ENCODE measurements around the gene PCSK2. TPM values are rescaled to one million over a fixed set of nuclear protein-coding genes. Genes with fewer than 3 reads are reported as not detected.

Gene PCSK2
- total and polyA plus RNA-seq, 2 of the 8 experiments (the other 6 are each of a cell fraction or from before 2014, with no cell fraction given): 1.9 to 4.2 TPM

- POLR2A ChIA-PET (ENCODE audit: partially characterized antibody): interaction anchor here (1.0 kb wide), 1 partner anchor 14 kb away, joined by 3 read pairs; no protein-coding TSS in a partner anchor
- no peak overlapping the region for H2AK5ac ChIP-seq (ENCODE audit: low read depth, low read length)
- no peak for FAIRE-seq
- TF ChIP-seq PHF8 (conservative IDR thresholded peaks at IDR 0.05; ENCODE audit: low read depth, low read length): no peak
These were observed 163.8 kb downstream of the PCSK2 start for GRCh38 chr20:17390655-17391054.

More at GRCh38 chr20:17390655-17391054, 163.8 kb downstream of the PCSK2 start:
- Histone ChIP-seq H3K23me2 (ENCODE audit: low read depth, low read length) (no peaks in the 10 kb centered on the region; the same call in 1 of the 2 replicates), H4K5ac (ENCODE audit: insufficient read length, low read depth, low read length) (no peak overlapping the region), H4K91ac (replicated peaks; ENCODE audit: insufficient read length, low read length) (no peak overlapping the region), H3K4me1 (replicated peaks in 1 of 4; ENCODE audit: control insufficient read depth in 3 of 4, insufficient read depth in 4 of 4, low read length in 3 of 4) (no peaks in the 10 kb centered on the region), H4K8ac (ENCODE audit: extremely low read depth, insufficient read depth, low read length) (no peak overlapping the region), H3K79me1 (ENCODE audit: low read depth, low read length) (no peaks in the 10 kb centered on the region), H3K4me3 (ENCODE audit: extremely low read depth in 1 of 4, insufficient read depth in 2 of 4, low read depth in 3 of 4, low read length in 4 of 4) (no peak overlapping the region), H3K27ac (ENCODE audit: low read depth, low read length) (no peak overlapping the region), H2BK15ac (ENCODE audit: low read length) (no peak overlapping the region), H2BK12ac (ENCODE audit: low read depth, low read length) (no peak overlapping the region), H2AFZ (ENCODE audit: low read length) (no peak overlapping the region), H3K4ac (replicated peaks; ENCODE audit: insufficient read length, low read depth, low read length) (no peak overlapping the region), H3K56ac (replicated peaks; ENCODE audit: insufficient read length, low read depth, low read length) (no peak overlapping the region), H3K36me3 (ENCODE audit: control insufficient read depth in 2 of 4, insufficient read depth in 4 of 4, low read length in 3 of 4) (no peaks in the 10 kb centered on the region), H2BK20ac (ENCODE audit: low read length) (no peak overlapping the region), H3K18ac (ENCODE audit: extremely low read depth, low read length) (no peak overlapping the region), H2BK5ac (ENCODE audit: low read depth, low read length) (no peak overlapping the region), H2BK120ac (replicated peaks; ENCODE audit: low read depth, low read length) (no peak overlapping the region), H3K14ac (ENCODE audit: insufficient read length) (no peak overlapping the region), H3K4me2 (ENCODE audit: insufficient read depth in 1 of 2, low read depth in 2 of 2, low read length in 2 of 2) (no peak overlapping the region), H4K20me1 (replicated peaks in 1 of 2; ENCODE audit: control insufficient read depth in 1 of 2, insufficient read depth in 2 of 2, low read length in 2 of 2) (no peaks in the 10 kb centered on the region), H3K9me3 (ENCODE audit: insufficient read depth in 2 of 2, low read depth in 1 of 2, low read length in 1 of 2) (no peaks in the 10 kb centered on the region), H3K27me3 (replicated peaks in 1 of 4; ENCODE audit: control insufficient read depth in 3 of 4, extremely low read depth in 1 of 4, insufficient read depth in 3 of 4, low read length in 3 of 4) (no peaks in the 10 kb centered on the region), H3K23ac (ENCODE audit: insufficient read length) (no peak overlapping the region), H3K79me2 (ENCODE audit: control insufficient read depth in 1 of 2, insufficient read depth in 2 of 2, low read length in 2 of 2) (no peaks in the 10 kb centered on the region), H3K9ac (replicated peaks in 1 of 4; ENCODE audit: extremely low read depth in 1 of 4, low read depth in 3 of 4, low read length in 3 of 4) (no peak overlapping the region)
- DNase-seq (ENCODE audit: low read depth in 1 of 2, low spot score in 2 of 2): no peak
- WGBS, 2 experiments (ENCODE audit: extremely low coverage in 1 of 2, insufficient coverage in 1 of 2, insufficient read length in 1 of 2, insufficient replicate concordance in 2 of 2, low coverage in 1 of 2, low lambda C conversion rate in 2 of 2, missing lambda C conversion rate in 1 of 2): 94% methylated on average over 5 of the region's 5 CpGs; no CpG with 5 or more reads in 1 of the 2 experiments
- CTCF ChIA-PET (ENCODE audit: partially characterized antibody): no interaction called here

Measured in H1 (cell line).